Keratinocyte (primary cell): Measurements from ENCODE around the gene LRP1B. TPM values are rescaled to one million over a fixed set of nuclear protein-coding genes. Genes with fewer than 3 reads are reported as not detected.

ENCODE experiments used
- DNase-seq: peaks from one replicate; pipeline ENCODE4 v3.0.0-alpha.2; 2011; ENCODE audit warnings: low read depth, missing footprints, low spot score
- FAIRE-seq: peaks from 2 replicates; lab custom pipeline; 2011; peaks lifted over from hg19 to GRCh38; lab: Jason Lieb, UNC
- H2AFZ ChIP-seq: 2 replicates; pipeline ENCODE4 v1.6.0; 2012; ENCODE audit warnings: low read length, control low read depth, inconsistent platforms; ENCODE audit not compliant: control insufficient read depth
- H3K27ac ChIP-seq: 2 replicates; pipeline ENCODE4 v1.5.1; 2011; ENCODE audit warnings: low read length; ENCODE audit not compliant: control insufficient read depth, insufficient read depth
- H3K27me3 ChIP-seq: 3 replicates; pipeline ENCODE4 v1.6.0; 2011; ENCODE audit warnings: low read length; ENCODE audit not compliant: control insufficient read depth, insufficient read depth; ENCODE audit errors: extremely low read depth
- H3K36me3 ChIP-seq, 2 experiments: 2 replicates in 1 of 2; 3 replicates in 1 of 2; pipeline ENCODE4 v1.5.1; 2011; ENCODE audit warnings: low read length in 2 of 2, mild to moderate bottlenecking in 1 of 2; ENCODE audit not compliant: control insufficient read depth in 2 of 2, insufficient read depth in 2 of 2; ENCODE audit errors: extremely low read depth in 1 of 2
- H3K4me1 ChIP-seq: 3 replicates; pipeline ENCODE4 v1.5.1; 2011; ENCODE audit warnings: low read length; ENCODE audit not compliant: control insufficient read depth, insufficient read depth; ENCODE audit errors: extremely low read depth
- H3K4me2 ChIP-seq: 3 replicates; pipeline ENCODE4 v1.6.0; 2011; ENCODE audit warnings: low read depth, low read length; ENCODE audit not compliant: control insufficient read depth, insufficient read depth; ENCODE audit errors: extremely low read depth
- H3K4me3 ChIP-seq, 3 experiments: fragments of 200-600 bp in 1 of 3; sonication (generic) in 1 of 3; 2 replicates in 2 of 3; 3 replicates in 1 of 3; pipeline ENCODE4 v1.5.1; 2011 to 2016; ENCODE audit warnings: low read length in 3 of 3, mild to moderate bottlenecking in 3 of 3, control low read depth in 2 of 3, inconsistent platforms in 1 of 3, low read depth in 1 of 3, mixed read lengths in 1 of 3, mixed run types in 1 of 3, moderate library complexity in 1 of 3; ENCODE audit not compliant: control insufficient read depth in 2 of 3, insufficient read depth in 2 of 3; ENCODE audit errors: extremely low read depth in 1 of 3
- H3K79me2 ChIP-seq: 2 replicates; pipeline ENCODE4 v1.6.0; 2012; ENCODE audit warnings: low read length; ENCODE audit not compliant: control insufficient read depth, insufficient read depth
- H3K9ac ChIP-seq: 3 replicates; pipeline ENCODE4 v1.6.0; 2011; ENCODE audit warnings: low read length; ENCODE audit not compliant: control insufficient read depth, insufficient read depth; ENCODE audit errors: extremely low read depth
- H3K9me1 ChIP-seq: 3 replicates; pipeline ENCODE4 v1.6.0; 2011; ENCODE audit warnings: low read length; ENCODE audit not compliant: control insufficient read depth, insufficient read depth; ENCODE audit errors: extremely low read depth
- H3K9me3 ChIP-seq: 2 replicates; pipeline ENCODE4 v1.5.1; 2012; ENCODE audit warnings: low read depth, low read length; ENCODE audit not compliant: control insufficient read depth
- H4K20me1 ChIP-seq: 3 replicates; pipeline ENCODE4 v1.6.0; 2011; ENCODE audit warnings: low read length; ENCODE audit not compliant: control insufficient read depth, insufficient read depth; ENCODE audit errors: extremely low read depth
- CTCF ChIP-seq, 3 experiments: IDR thresholded peaks in 1 of 3; conservative IDR thresholded peaks in 1 of 3; optimal IDR thresholded peaks in 1 of 3; 2 replicates in 2 of 3; 3 replicates in 1 of 3; pipeline versions ENCODE3 to v1.5.1; 2011; ENCODE audit warnings: low read length in 3 of 3, mild to moderate bottlenecking in 3 of 3, moderate library complexity in 2 of 3, control low read depth in 1 of 3, inconsistent platforms in 1 of 3; ENCODE audit not compliant: insufficient read depth in 2 of 3; ENCODE audit errors: extremely low read depth in 1 of 3
- EZH2 ChIP-seq: IDR thresholded peaks from one replicate; pipeline ENCODE4 v1.6.1; 2012; ENCODE audit warnings: inconsistent platforms, mild to moderate bottlenecking, low read length, moderate library complexity
- dilution Hi-C: fragments of 300-500 bp; cut with MboI; formaldehyde crosslinking; loops from one replicate; pipeline ENCODE4 v1.7.0; 2020; ENCODE audit warnings: low sequenced_read_pairs; ENCODE audit not compliant: extremely low pct_ligation_motif_present
- polyA plus RNA-seq, 5 experiments: library from polyadenylated mRNA; depleted of rRNA in 3 of 5; stranded (reverse) in 3 of 5; stranded (forward) in 1 of 5; unstranded in 1 of 5; fragments of >200 nt; gene quantifications; 1 replicate in 1 of 5; 2 replicates in 3 of 5; 3 replicates in 1 of 5; pipeline versions ENCODE4 v1.2.1 to v1.2.3, GENCODE V29; 2011 to 2012; ENCODE audit warnings: missing spikeins in 2 of 5, low read depth in 1 of 5, low replicate concordance in 1 of 5

LRP1B gene
- polyA plus RNA-seq, 1 donor (not counting 4 experiments of a cell fraction or from before 2014, with no cell fraction given) = not detected

- dilution Hi-C loops = no loop called here
- Histone ChIP-seq H2AFZ (no peak overlapping the region), H3K27me3 (no peaks in the 10 kb centered on the region), H3K4me2 (no peak overlapping the region), H3K4me3 (no peak overlapping the region), H3K9me1 (no peaks in the 10 kb centered on the region), H3K36me3 (no peaks in the 10 kb centered on the region), H3K27ac (no peak overlapping the region), H3K9me3 (no peaks in the 10 kb centered on the region), H3K9ac (no peak overlapping the region), H3K4me1 (no peaks in the 10 kb centered on the region), H4K20me1 (no peaks in the 10 kb centered on the region), H3K79me2 (no peaks in the 10 kb centered on the region)
- DNase-seq = no peak
- TF ChIP-seq CTCF (optimal IDR thresholded peaks at IDR 0.05 in 1 of 3, IDR thresholded peaks at IDR 0.05 in 1 of 3, conservative IDR thresholded peaks at IDR 0.05 in 1 of 3; ENCODE audit: extremely low read depth in 1 of 3, insufficient read depth in 2 of 3, low read length in 3 of 3) = no peak
- TF ChIP-seq EZH2 = no peak
- FAIRE-seq = no peak
Measured at GRCh38 chr2:142031656-142032055, 99.2 kb downstream of the LRP1B start.

- Histone ChIP-seq H4K20me1 (no peaks in the 10 kb centered on the region), H3K9ac (no peak overlapping the region), H3K4me1 (no peaks in the 10 kb centered on the region), H3K27ac (no peak overlapping the region), H3K27me3 (no peaks in the 10 kb centered on the region), H3K4me2 (no peak overlapping the region), H3K4me3 (no peak overlapping the region), H3K9me1 (no peaks in the 10 kb centered on the region), H2AFZ (no peak overlapping the region), H3K36me3 (no peaks in the 10 kb centered on the region), H3K79me2 (no peaks in the 10 kb centered on the region), H3K9me3 (no peaks in the 10 kb centered on the region)
- no peak for DNase-seq
- dilution Hi-C loops = no loop called here
- TF ChIP-seq CTCF (optimal IDR thresholded peaks at IDR 0.05 in 1 of 3, IDR thresholded peaks at IDR 0.05 in 1 of 3, conservative IDR thresholded peaks at IDR 0.05 in 1 of 3; ENCODE audit: extremely low read depth in 1 of 3, insufficient read depth in 2 of 3, low read length in 3 of 3) = no peak
- FAIRE-seq = no peak
Measured at GRCh38 chr2:142030735-142031134, 100.1 kb downstream of the LRP1B start.
